ENCODE results near the gene METRN. TPM values are rescaled to one million over a fixed set of nuclear protein-coding genes. Genes with fewer than 3 reads are reported as not detected.

Gene METRN
- total RNA-seq, 4 donors from 2014 or later, result 13.6 to 31.2 (median 20.5) TPM

- DNase-seq (ENCODE audit: low spot score), result no peak
- ATAC-seq (ENCODE audit: low FRiP score), result no peak
- TF ChIP-seq, protein P1, sequence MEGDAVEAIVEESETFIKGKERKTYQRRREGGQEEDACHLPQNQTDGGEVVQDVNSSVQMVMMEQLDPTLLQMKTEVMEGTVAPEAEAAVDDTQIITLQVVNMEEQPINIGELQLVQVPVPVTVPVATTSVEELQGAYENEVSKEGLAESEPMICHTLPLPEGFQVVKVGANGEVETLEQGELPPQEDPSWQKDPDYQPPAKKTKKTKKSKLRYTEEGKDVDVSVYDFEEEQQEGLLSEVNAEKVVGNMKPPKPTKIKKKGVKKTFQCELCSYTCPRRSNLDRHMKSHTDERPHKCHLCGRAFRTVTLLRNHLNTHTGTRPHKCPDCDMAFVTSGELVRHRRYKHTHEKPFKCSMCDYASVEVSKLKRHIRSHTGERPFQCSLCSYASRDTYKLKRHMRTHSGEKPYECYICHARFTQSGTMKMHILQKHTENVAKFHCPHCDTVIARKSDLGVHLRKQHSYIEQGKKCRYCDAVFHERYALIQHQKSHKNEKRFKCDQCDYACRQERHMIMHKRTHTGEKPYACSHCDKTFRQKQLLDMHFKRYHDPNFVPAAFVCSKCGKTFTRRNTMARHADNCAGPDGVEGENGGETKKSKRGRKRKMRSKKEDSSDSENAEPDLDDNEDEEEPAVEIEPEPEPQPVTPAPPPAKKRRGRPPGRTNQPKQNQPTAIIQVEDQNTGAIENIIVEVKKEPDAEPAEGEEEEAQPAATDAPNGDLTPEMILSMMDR (IDR thresholded peaks at IDR 0.05), result no peak
These were observed 8.8 kb downstream of the METRN start for GRCh38 chr16:723695-724094.

DNA sequence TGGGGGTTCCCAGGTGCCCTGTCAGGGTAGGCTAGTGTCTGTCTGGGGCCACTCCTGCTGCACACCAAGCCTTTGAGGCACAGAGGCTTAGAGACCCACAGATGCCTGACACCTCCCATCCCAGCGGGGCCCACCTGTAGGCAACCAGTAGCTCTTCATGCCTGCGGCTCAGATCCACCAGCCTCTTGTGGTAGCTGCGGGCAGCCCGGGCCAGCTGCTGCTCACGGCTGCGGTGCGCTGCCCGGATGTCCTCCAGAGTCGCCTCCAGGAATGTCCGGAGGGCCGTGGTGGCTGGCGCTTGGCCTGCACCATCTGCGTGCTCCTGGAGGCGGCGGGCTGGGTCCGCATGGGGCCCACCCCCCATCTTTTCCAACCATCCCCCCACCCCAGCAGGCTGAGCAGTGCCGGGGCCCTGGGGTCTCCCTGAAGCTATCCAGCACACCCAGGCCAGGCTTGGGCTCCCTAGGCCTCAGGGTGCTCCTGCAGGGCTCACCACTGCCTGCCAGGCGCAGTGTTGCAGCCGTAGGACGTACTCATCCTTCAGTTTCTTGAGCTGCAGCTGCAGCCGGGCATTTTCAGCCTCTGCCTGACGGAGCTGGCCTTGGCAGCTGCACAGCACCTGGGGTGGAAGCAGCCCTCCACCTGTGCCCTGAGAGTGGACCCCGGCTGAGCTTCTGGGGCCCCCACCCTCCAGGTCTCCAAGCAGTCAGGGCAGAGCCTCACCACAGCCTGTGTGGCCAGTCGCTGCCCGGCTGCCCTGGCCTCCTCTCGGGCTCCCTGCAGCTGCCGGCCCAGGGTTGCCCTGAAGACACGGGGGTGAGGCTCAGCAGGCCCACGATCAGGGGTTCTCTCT, 9.5 kb downstream of the METRN start:
- no peak for DNase-seq (ENCODE audit: low spot score)
- TF ChIP-seq, protein P1 (IDR thresholded peaks at IDR 0.05), result no peak
- ATAC-seq (ENCODE audit: low FRiP score), result no peak

GRCh38 chr16:725041-725376, 10.1 kb downstream of the METRN start:
- no peak for DNase-seq (ENCODE audit: low spot score)
- TF ChIP-seq, protein P1 (IDR thresholded peaks at IDR 0.05), result no peak
- ATAC-seq (ENCODE audit: low FRiP score), result no peak

DNA sequence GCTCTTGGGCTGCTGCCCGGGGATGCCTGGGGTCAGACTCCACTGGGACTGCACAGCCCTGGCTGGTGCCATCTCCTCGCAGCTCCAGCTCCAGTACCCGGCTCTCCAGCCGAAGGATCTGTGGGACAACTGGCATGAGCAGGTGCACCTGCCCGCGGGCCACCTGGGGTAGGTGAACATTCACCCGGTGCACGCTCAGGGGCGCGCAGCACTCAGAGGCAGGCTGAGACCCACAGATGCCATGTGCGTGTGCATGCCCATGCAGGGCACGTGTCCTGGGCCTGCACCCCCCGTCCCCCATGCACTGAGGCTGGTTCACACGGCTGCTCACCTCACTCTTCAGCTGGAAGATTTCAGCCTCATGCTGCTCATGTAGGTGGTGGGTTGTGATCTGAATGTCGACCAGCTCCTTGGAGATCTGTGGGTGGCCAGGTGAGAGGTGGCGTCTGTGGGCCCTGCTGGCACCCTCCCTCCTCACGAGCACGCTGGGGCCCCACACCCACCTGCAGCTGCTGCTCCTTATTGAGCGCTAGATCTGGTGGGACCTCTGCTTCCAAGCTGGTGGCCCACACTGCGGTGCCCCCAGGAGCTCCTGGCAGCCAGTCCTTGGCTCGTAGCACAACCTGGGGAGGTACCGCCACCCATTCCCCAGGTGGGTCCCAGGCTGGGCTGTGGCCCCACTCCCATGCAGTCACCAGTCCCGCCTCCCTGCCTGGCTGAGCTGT, 10.7 kb downstream of the METRN start:
- DNase-seq (ENCODE audit: low spot score) (no peak), ATAC-seq (ENCODE audit: low FRiP score) (no peak)
- TF ChIP-seq, protein P1 (IDR thresholded peaks at IDR 0.05), result no peak

DNA sequence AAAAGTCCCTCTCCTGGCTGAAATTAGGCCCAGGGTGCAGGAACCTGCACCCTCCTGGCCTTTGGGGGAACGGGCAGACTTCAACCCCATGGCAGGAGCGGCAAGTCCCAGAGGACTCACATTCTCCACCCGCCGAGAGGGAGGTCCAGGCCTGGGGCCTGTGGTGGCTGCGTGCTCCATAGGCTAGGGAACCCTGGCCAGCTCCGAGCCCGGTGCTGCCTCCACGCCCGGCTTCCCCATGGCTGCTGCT, 11.2 kb downstream of the METRN start:
- DNase-seq (ENCODE audit: low spot score) (no peak), ATAC-seq (ENCODE audit: low FRiP score) (no peak)
- TF ChIP-seq, protein P1 (IDR thresholded peaks at IDR 0.05), result no peak

DNA sequence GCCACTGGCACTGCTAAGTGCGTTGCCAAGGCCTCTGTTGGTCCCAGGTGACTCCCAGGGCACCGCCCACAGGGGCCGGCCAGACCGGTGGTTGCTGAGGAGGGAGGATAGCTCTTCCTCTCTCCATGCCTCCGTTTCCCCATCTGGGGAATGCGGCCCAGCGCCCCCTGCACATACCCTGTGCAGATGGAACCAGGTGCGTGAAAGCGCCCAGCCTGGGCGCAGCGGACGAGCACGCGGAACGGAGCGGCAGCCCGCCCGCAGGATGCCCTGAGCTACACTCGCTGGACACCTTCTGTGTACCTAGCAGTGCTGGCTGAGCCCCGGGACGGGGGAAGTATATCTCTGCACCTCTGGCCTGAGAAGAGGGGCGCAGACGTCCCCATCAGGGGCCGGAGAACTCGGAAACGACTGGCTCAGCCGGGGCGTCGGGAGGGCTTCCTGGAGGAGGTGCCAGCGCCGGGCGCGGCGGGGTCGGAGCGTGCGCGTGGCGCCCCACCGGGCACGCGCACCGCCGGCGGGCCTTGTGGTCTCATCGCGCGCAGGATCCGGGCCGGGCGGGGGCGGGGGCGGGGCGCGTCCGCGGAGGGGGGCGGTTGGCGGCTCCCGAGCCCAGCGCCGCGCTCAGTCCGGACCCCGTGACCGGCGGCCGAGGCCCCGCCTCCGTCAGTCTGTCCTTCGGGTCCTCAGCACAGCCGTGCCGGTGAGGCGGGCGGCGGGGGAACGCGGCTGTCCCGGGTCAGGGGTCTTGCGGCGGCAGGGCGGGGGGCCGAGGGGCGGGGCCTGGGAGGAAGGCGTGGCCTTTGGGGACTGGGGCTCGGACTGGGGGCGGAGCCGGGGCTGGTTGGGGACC, 11.7 kb downstream of the METRN start, which contains the start of the genes CCDC78 and HAGHL:
TSS of gene CCDC78 (minus strand) at position 6 of the 853 bp plus-strand sequence. CDS start 76 bp downstream, outside the sequence.
TSS of gene HAGHL (plus strand) at position 669 of the 853 bp plus-strand sequence. CDS start 404 bp downstream, outside the sequence.
- DNase-seq (ENCODE audit: low spot score) (no peak), ATAC-seq (ENCODE audit: low FRiP score) (peak; percentile 25)
- TF ChIP-seq, protein P1 (IDR thresholded peaks at IDR 0.05), result no peak
